SU-DHL-6 (cell line): ENCODE results near the gene C2CD4A.

Experiments used
- H2AFZ ChIP-seq: fragments of 200-600 bp; sonication (generic); 2 replicates; pipeline ENCODE4 v1.6.1; 2014; ENCODE audit warnings: low read depth, mild to moderate bottlenecking, moderate library complexity, mixed read lengths, antibody characterized with exemption, low read length; ENCODE audit not compliant: severe bottlenecking
- H3F3A ChIP-seq: fragments of 200-600 bp; shearing (Covaris generic); 2 replicates; pipeline ENCODE4 v1.6.0; 2016; ENCODE audit warnings: antibody characterized with exemption, mild to moderate bottlenecking; ENCODE audit not compliant: insufficient read depth
- H3K27ac ChIP-seq: fragments of 200-600 bp; sonication (generic); 2 replicates; pipeline ENCODE4 v1.5.1; 2016; ENCODE audit warnings: low read depth, mild to moderate bottlenecking, low read length, moderate library complexity, mixed read lengths
- H3K27me3 ChIP-seq: fragments of 200-600 bp; sonication (generic), shearing (Covaris generic); 2 replicates; pipeline ENCODE4 v1.6.0; 2014; ENCODE audit warnings: mild to moderate bottlenecking, low read length
- H3K36me3 ChIP-seq: fragments of 200-600 bp; sonication (generic); 2 replicates; pipeline ENCODE4 v1.6.1; 2014; ENCODE audit warnings: mild to moderate bottlenecking, low read length, mixed read lengths
- H3K4me2 ChIP-seq: fragments of 300-600, 200-600 bp; shearing (Covaris generic), sonication (generic); 2 replicates; pipeline ENCODE4 v1.6.0; 2014; ENCODE audit warnings: low read length, low read depth, mild to moderate bottlenecking; ENCODE audit not compliant: poor library complexity, severe bottlenecking
- H3K4me3 ChIP-seq: fragments of 200-600 bp; sonication (generic); 2 replicates; pipeline ENCODE4 v1.5.1; 2014; ENCODE audit warnings: antibody characterized with exemption, low read length, mild to moderate bottlenecking, mixed read lengths; ENCODE audit not compliant: insufficient read depth, poor library complexity, severe bottlenecking
- H3K79me2 ChIP-seq: fragments of 200-600 bp; sonication (generic); 2 replicates; pipeline ENCODE4 v1.6.1; 2014; ENCODE audit warnings: mild to moderate bottlenecking, low read length, moderate library complexity; ENCODE audit not compliant: insufficient read depth
- H3K9ac ChIP-seq: fragments of 200-600 bp; sonication (generic); 2 replicates; pipeline ENCODE4 v1.7.0; 2014; ENCODE audit warnings: mild to moderate bottlenecking, low read length
- H3K9me2 ChIP-seq: fragments of 200-600 bp; sonication (generic); replicated peaks from 2 replicates; pipeline ENCODE4 v1.6.1; 2014; ENCODE audit warnings: low read length; ENCODE audit not compliant: insufficient read depth
- H3K9me3 ChIP-seq: fragments of 200-600 bp; sonication (generic); 2 replicates; pipeline ENCODE4 v1.6.1; 2014; ENCODE audit warnings: low read length, mixed read lengths; ENCODE audit not compliant: insufficient read depth
- H4K20me1 ChIP-seq: fragments of 200-600 bp; sonication (generic); 2 replicates; pipeline ENCODE4 v1.6.1; 2014; ENCODE audit warnings: low read depth, mild to moderate bottlenecking, antibody characterized with exemption, low read length, moderate library complexity, mixed read lengths
- EZH2phosphoT487 ChIP-seq: fragments of 200-600 bp; sonication (generic), shearing (Covaris generic); conservative IDR thresholded peaks from 2 replicates; pipeline ENCODE4 v1.6.1; 2018; ENCODE audit warnings: mild to moderate bottlenecking, antibody characterized with exemption, low read length, moderate library complexity, mixed read lengths
- TF ChIP-seq, protein P1 (sequence below): fragments of 200-600 bp; sonication (generic); IDR thresholded peaks from one replicate; pipeline ENCODE4 v1.5.1; 2017; ENCODE audit warnings: antibody characterized with exemption, mild to moderate bottlenecking, low read length, moderate library complexity; ENCODE audit not compliant: insufficient read depth, poor library complexity, severe bottlenecking

Gene C2CD4A

DNA sequence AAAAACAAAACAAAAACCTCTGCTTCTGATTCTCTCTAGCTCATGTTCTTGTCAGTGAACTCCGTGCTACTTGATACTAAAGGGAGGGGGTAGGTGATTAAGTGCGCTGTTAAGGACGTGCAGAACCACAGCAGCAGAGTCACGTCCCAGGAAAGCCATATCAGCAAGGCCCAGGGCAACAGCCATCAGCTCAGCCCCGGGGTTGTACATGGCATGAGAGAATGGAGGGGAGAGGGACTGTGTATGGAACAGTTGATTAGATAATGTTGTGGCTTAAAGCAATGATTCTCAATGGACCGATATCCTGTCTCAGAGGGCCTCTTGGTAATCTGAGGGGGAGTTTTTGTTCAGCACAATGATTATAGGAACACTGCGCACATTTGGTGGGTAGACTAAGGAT lies 27.6 kb downstream of the C2CD4A start:
- Histone ChIP-seq H3F3A (no peaks in the 10 kb centered on the region), H3K36me3 (no peaks in the 10 kb centered on the region), H3K79me2 (no peaks in the 10 kb centered on the region), H3K4me3 (no peak overlapping the region), H3K27ac (no peak overlapping the region), H2AFZ (no peak overlapping the region), H3K9ac (no peak overlapping the region), H3K9me2 (no peaks in the 10 kb centered on the region; the same call in 1 of the 2 replicates), H3K27me3 (no peaks in the 10 kb centered on the region), H4K20me1 (no peaks in the 10 kb centered on the region), H3K9me3 (no peaks in the 10 kb centered on the region), H3K4me2 (no peak overlapping the region)
- no peak for TF ChIP-seq EZH2phosphoT487
- TF ChIP-seq, protein P1, sequence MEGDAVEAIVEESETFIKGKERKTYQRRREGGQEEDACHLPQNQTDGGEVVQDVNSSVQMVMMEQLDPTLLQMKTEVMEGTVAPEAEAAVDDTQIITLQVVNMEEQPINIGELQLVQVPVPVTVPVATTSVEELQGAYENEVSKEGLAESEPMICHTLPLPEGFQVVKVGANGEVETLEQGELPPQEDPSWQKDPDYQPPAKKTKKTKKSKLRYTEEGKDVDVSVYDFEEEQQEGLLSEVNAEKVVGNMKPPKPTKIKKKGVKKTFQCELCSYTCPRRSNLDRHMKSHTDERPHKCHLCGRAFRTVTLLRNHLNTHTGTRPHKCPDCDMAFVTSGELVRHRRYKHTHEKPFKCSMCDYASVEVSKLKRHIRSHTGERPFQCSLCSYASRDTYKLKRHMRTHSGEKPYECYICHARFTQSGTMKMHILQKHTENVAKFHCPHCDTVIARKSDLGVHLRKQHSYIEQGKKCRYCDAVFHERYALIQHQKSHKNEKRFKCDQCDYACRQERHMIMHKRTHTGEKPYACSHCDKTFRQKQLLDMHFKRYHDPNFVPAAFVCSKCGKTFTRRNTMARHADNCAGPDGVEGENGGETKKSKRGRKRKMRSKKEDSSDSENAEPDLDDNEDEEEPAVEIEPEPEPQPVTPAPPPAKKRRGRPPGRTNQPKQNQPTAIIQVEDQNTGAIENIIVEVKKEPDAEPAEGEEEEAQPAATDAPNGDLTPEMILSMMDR = no peak

DNA sequence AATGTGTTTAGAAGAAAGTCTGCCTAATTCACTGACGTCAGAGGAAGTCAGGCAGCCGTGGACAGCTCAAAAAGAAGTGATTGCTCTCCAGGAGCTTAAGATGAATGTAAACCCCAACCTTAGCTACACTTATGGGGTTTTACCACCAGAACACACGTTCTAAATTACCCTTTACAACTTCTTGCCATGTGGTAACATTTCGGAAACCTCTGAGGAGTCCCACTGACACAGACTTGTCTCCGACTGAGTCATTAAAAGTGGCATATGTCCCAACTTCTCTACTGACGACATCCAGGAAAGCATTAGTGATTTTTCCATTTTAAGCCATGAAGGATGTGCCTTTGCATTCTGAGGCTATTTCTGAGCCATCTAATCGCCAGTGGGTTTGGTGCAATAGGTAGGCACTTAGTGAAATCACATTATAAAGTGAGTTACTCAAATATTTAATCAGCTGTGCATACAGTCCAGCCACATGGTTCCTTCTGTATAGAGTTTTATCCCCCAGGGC lies 32.4 kb downstream of the C2CD4A start:
- Histone ChIP-seq H3K9me3 (no peaks in the 10 kb centered on the region), H3K36me3 (no peaks in the 10 kb centered on the region), H3F3A (no peaks in the 10 kb centered on the region), H3K4me2 (no peak overlapping the region), H3K79me2 (no peaks in the 10 kb centered on the region), H4K20me1 (no peaks in the 10 kb centered on the region), H3K9me2 (no peaks in the 10 kb centered on the region; the same call in 1 of the 2 replicates), H3K9ac (no peak overlapping the region), H3K27me3 (no peaks in the 10 kb centered on the region), H3K27ac (no peak overlapping the region), H2AFZ (no peak overlapping the region), H3K4me3 (no peak overlapping the region)
- TF ChIP-seq, protein P1 = no peak
- TF ChIP-seq EZH2phosphoT487 = no peak

DNA sequence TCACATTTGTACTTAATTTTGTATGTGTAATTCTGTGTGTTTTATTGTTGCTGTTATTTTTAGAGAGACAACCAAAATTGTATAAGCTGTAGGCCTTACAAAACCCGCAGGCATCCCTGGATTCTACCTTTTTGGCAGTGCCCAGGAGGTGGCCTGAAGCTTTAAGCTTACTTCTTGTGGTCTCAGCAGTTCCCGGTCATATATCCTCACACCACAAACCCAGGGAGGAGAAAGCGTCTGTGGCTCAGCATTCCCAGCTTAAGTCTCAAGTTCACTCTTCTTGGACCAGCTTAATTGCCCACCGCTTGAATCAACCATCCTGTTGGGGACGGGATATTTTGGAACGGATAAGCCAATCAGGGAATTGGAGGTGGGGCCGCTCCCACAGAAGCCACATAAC lies 36.7 kb downstream of the C2CD4A start:
- no peak overlapping the region for H3K4me2 ChIP-seq
- H3K9me3 ChIP-seq = no peaks in the 10 kb centered on the region
- no peaks in the 10 kb centered on the region; the same call in 1 of the 2 replicates for H3K9me2 ChIP-seq
- H3K9ac ChIP-seq = no peak overlapping the region
- H3F3A ChIP-seq = no peaks in the 10 kb centered on the region
- H3K27ac ChIP-seq = no peak overlapping the region
- no peaks in the 10 kb centered on the region for H3K36me3 ChIP-seq
- no peak overlapping the region for H3K4me3 ChIP-seq
- no peaks in the 10 kb centered on the region for H3K27me3 ChIP-seq
- no peaks in the 10 kb centered on the region for H4K20me1 ChIP-seq
- TF ChIP-seq, protein P1 = no peak
- no peak for TF ChIP-seq EZH2phosphoT487
- no peak overlapping the region for H2AFZ ChIP-seq
- no peaks in the 10 kb centered on the region for H3K79me2 ChIP-seq
